Endodermal cell (in vitro differentiated cells): Measurements from ENCODE around the gene ARHGAP32. TPM values are rescaled to one million over a fixed set of nuclear protein-coding genes. Genes with fewer than 3 reads are reported as not detected.
"Not testable (repeated sequence)": the region's sequence is repeated elsewhere in the genome, so short reads cannot be mapped to it uniquely, and the experiment has no call there.

Source experiments
- DNase-seq: peaks from one replicate; pipeline ENCODE4 v3.0.0-alpha.2; 2017
- H3K27ac ChIP-seq: 2 replicates; pipeline ENCODE4 v1.5.1; 2013; ENCODE audit warnings: mild to moderate bottlenecking, low read depth, low read length, moderate library complexity
- H3K27me3 ChIP-seq: 2 replicates; pipeline ENCODE4 v1.6.1; 2013; ENCODE audit warnings: mild to moderate bottlenecking, low read length, moderate library complexity; ENCODE audit not compliant: insufficient read depth, control insufficient read depth, poor library complexity, severe bottlenecking
- H3K36me3 ChIP-seq: 2 replicates; pipeline ENCODE4 v1.7.0; 2013; ENCODE audit warnings: mild to moderate bottlenecking, low read length, moderate library complexity; ENCODE audit not compliant: control insufficient read depth, insufficient read depth
- H3K4me1 ChIP-seq: one replicate; pipeline ENCODE4 v1.7.0; 2013; ENCODE audit warnings: low read length; ENCODE audit not compliant: control insufficient read depth, insufficient read depth
- H3K4me3 ChIP-seq: 2 replicates; pipeline ENCODE4 v1.5.1; 2013; ENCODE audit warnings: mild to moderate bottlenecking, low read length, moderate library complexity
- H3K9ac ChIP-seq: 2 replicates; pipeline ENCODE4 v1.6.1; 2013; ENCODE audit warnings: mild to moderate bottlenecking, low read length, moderate library complexity; ENCODE audit not compliant: poor library complexity, severe bottlenecking; ENCODE audit errors: extremely low read depth
- H3K9me3 ChIP-seq: 2 replicates; pipeline ENCODE4 v1.6.1; 2013; ENCODE audit warnings: mild to moderate bottlenecking, low read length, moderate library complexity; ENCODE audit not compliant: control insufficient read depth
- H3K27ac Mint-ChIP-seq: 2 replicates; pipeline ENCODE4 v1.8.0; 2020; ENCODE audit warnings: mixed read lengths
- H3K27me3 Mint-ChIP-seq: 2 replicates; pipeline ENCODE4 v1.8.0; 2021; ENCODE audit warnings: mild to moderate bottlenecking, mixed read lengths; ENCODE audit not compliant: insufficient read depth
- H3K36me3 Mint-ChIP-seq: 2 replicates; pipeline ENCODE4 v1.8.0; 2020; ENCODE audit warnings: low read depth, mixed read lengths
- H3K4me1 Mint-ChIP-seq: 2 replicates; pipeline ENCODE4 v1.8.0; 2020; ENCODE audit warnings: mixed read lengths
- H3K4me3 Mint-ChIP-seq: 2 replicates; pipeline ENCODE4 v1.8.0; 2020; ENCODE audit warnings: mild to moderate bottlenecking, moderate library complexity, mixed read lengths
- H3K9me3 Mint-ChIP-seq: 2 replicates; pipeline ENCODE4 v1.8.0; 2020; ENCODE audit warnings: mild to moderate bottlenecking, mixed read lengths
- CTCF ChIP-seq: fragments of 200-600 bp; sonication (generic); conservative IDR thresholded peaks from 2 replicates; pipeline ENCODE4 v1.5.0; 2021; ENCODE audit warnings: antibody characterized with exemption, mild to moderate bottlenecking
- WGBS, 2 experiments: methylation state at CpG; one replicate each; pipeline versions ENCODE4 v1.1.5 to v1.1.7; 2013; ENCODE audit warnings: missing lambda C conversion rate in 2 of 2, mixed read lengths in 1 of 2; ENCODE audit not compliant: insufficient coverage in 1 of 2, insufficient read length in 1 of 2; 5-methylcytosine and 5-hydroxymethylcytosine counted together
- total RNA-seq, 2 donors: library from RNA; stranded (reverse); fragmentation: NEBNext Ultra II Directional in 1 of 2; extraction: Animal tissue kit (Norgen Biotek cat#: 25700) in 1 of 2; gene quantifications; 2 replicates in 1 of 2; 3 replicates in 1 of 2; pipeline ENCODE4 v1.2.1, GENCODE V29; 2021

The ARHGAP32 gene
- total RNA-seq, 2 donors from 2014 or later, result 36.4 to 65.8 TPM

- Mint-ChIP-seq H3K9me3 (no peaks in the 10 kb centered on the region), H3K27ac (no peak overlapping the region), H3K4me1 (peaks cover 8% of the 10 kb centered on the region), H3K27me3 (peaks cover 18% of the 10 kb centered on the region), H3K36me3 (no peaks in the 10 kb centered on the region), H3K4me3 (no peak overlapping the region)
- no peak overlapping the region for H3K9ac ChIP-seq
- H3K27ac ChIP-seq, result no peak overlapping the region
- DNase-seq, result no peak
- no peaks in the 10 kb centered on the region for H3K4me1 ChIP-seq
- no peak for TF ChIP-seq CTCF
- no peaks in the 10 kb centered on the region for H3K36me3 ChIP-seq
- H3K4me3 ChIP-seq, result no peak overlapping the region
- 92 to 100% methylated on average over 3 to 4 of the region's 4 CpGs for WGBS, 2 experiments
- H3K27me3 ChIP-seq, result no peaks in the 10 kb centered on the region
- H3K9me3 ChIP-seq, result no peaks in the 10 kb centered on the region
Measured at GRCh38 chr11:128921793-128922192, 270.3 kb downstream of the ARHGAP32 start.

- H3K36me3 ChIP-seq, result no peaks in the 10 kb centered on the region
- WGBS, 2 experiments, result 94 to 97% methylated on average over 12 to 15 of the region's 15 CpGs
- no peak overlapping the region for H3K27ac Mint-ChIP-seq
- H3K27ac ChIP-seq, result no peak overlapping the region
- H3K4me3 Mint-ChIP-seq, result no peak overlapping the region
- DNase-seq, result no peak
- no peaks in the 10 kb centered on the region for H3K9me3 Mint-ChIP-seq
- no peaks in the 10 kb centered on the region for H3K27me3 ChIP-seq
- H3K4me1 ChIP-seq, result no peaks in the 10 kb centered on the region
- peaks cover 2% of the 10 kb centered on the region for H3K4me1 Mint-ChIP-seq
- peaks cover 13% of the 10 kb centered on the region for H3K27me3 Mint-ChIP-seq
- no peaks in the 10 kb centered on the region for H3K9me3 ChIP-seq
- no peak overlapping the region for H3K4me3 ChIP-seq
- no peaks in the 10 kb centered on the region for H3K36me3 Mint-ChIP-seq
- TF ChIP-seq CTCF, result no peak
- H3K9ac ChIP-seq, result no peak overlapping the region
Measured at GRCh38 chr11:128920666-128921065, 271.5 kb downstream of the ARHGAP32 start.

GRCh38 chr11:128919635-128920034, 272.5 kb downstream of the ARHGAP32 start:
- H3K27me3 ChIP-seq, H3K4me1 Mint-ChIP-seq, H3K27ac ChIP-seq, H3K36me3 ChIP-seq, H3K27ac Mint-ChIP-seq, H3K27me3 Mint-ChIP-seq, H3K4me3 ChIP-seq, DNase-seq, H3K9ac ChIP-seq, H3K4me1 ChIP-seq, H3K9me3 ChIP-seq, H3K36me3 Mint-ChIP-seq, H3K9me3 Mint-ChIP-seq, H3K4me3 Mint-ChIP-seq: not testable (repeated sequence)
- 58 to 73% methylated on average over 5 to 7 of the region's 7 CpGs for WGBS, 2 experiments

GRCh38 chr11:128919216-128919615, 272.9 kb downstream of the ARHGAP32 start:
- WGBS, 2 experiments, result 91% methylated on average over 5 of the region's 5 CpGs; no CpG with 5 or more reads in 1 of the 2 experiments
- no peak overlapping the region for H3K27ac Mint-ChIP-seq

More at GRCh38 chr11:128919216-128919615, 272.9 kb downstream of the ARHGAP32 start:
- Histone ChIP-seq H3K4me3 (no peak overlapping the region), H3K9me3 (no peaks in the 10 kb centered on the region), H3K36me3 (no peaks in the 10 kb centered on the region), H3K27ac (no peak overlapping the region), H3K4me1 (no peaks in the 10 kb centered on the region), H3K9ac (no peak overlapping the region), H3K27me3 (no peaks in the 10 kb centered on the region)
- Mint-ChIP-seq H3K27me3 (peaks cover 7% of the 10 kb centered on the region), H3K36me3 (no peaks in the 10 kb centered on the region), H3K4me1 (no peaks in the 10 kb centered on the region), H3K4me3 (no peak overlapping the region), H3K9me3 (no peaks in the 10 kb centered on the region)
- no peak for TF ChIP-seq CTCF
- no peak for DNase-seq
